T-helper 2 cell treated with Interferon-gamma antibody and Interleukin-4, amounts not matched to agents 5 μg/mL and 100 μg/mL, for 36 hours (primary cell): ENCODE measurements around the gene GALNT2.

Source experiments
- DNase-seq: peaks from one replicate; pipeline ENCODE4 v3.0.0; 2021; ENCODE audit warnings: low spot score
- H3K27ac Mint-ChIP-seq: one replicate; pipeline ENCODE4 v1.8.0; 2021; ENCODE audit warnings: mild to moderate bottlenecking, mixed read lengths
- H3K27me3 Mint-ChIP-seq: one replicate; pipeline ENCODE4 v1.8.0; 2021; ENCODE audit warnings: low read depth, mixed read lengths
- H3K36me3 Mint-ChIP-seq: one replicate; pipeline ENCODE4 v1.8.0; 2021; ENCODE audit warnings: low read depth, mixed read lengths
- H3K4me1 Mint-ChIP-seq: one replicate; pipeline ENCODE4 v1.8.0; 2021; ENCODE audit warnings: low read depth, mixed read lengths
- H3K4me3 Mint-ChIP-seq: one replicate; pipeline ENCODE4 v1.8.0; 2022; ENCODE audit warnings: mild to moderate bottlenecking, moderate library complexity, mixed read lengths
- H3K9me3 Mint-ChIP-seq: one replicate; pipeline ENCODE4 v1.8.0; 2021; ENCODE audit warnings: mixed read lengths

The GALNT2 gene

DNA sequence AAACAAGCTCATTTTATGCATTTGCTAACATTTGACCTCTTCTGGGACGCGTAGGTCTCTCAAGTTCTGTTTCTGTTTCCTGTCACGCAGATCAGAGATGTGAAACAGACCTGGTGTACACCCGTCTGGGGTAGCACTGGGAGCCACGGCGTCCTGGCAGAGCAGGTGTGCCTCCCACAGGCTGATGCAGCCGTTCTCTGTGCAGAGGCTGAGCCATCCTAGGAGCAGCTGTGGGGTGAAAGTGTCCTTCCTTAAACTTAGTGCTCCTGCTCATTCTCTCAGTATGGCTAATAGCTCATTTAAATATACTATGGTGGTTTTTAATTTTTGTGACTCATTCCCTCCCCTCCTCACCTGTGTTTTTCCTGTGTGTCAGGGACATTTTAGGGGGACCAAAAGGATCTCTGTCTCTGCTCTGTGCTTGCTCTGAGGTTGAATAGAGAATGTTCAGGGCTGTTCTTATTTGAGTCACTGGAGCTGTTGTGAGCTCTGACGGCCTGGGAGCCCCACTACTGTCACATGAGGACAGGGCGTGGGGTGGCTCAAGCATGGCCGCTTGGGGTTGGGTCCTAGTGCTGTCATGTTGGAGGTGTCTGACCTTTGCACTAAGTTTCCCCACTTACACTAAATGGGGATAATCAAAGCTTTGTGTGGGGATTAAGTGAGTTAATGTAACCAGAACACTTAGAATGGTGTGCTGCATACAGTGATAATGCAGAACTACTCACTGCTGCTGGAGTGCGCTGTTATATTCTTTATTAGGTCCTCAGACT lies 43.0 kb downstream of the GALNT2 start:
- H3K36me3 Mint-ChIP-seq: peaks cover 6% of the 10 kb centered on the region
- no peaks in the 10 kb centered on the region for H3K27me3 Mint-ChIP-seq
- H3K4me1 Mint-ChIP-seq: peaks cover 63% of the 10 kb centered on the region
- DNase-seq: peak; percentile 75
- no peaks in the 10 kb centered on the region for H3K9me3 Mint-ChIP-seq
- peak overlapping the region; percentile 35 for H3K4me3 Mint-ChIP-seq
- peak overlapping the region; percentile 86 for H3K27ac Mint-ChIP-seq

DNA sequence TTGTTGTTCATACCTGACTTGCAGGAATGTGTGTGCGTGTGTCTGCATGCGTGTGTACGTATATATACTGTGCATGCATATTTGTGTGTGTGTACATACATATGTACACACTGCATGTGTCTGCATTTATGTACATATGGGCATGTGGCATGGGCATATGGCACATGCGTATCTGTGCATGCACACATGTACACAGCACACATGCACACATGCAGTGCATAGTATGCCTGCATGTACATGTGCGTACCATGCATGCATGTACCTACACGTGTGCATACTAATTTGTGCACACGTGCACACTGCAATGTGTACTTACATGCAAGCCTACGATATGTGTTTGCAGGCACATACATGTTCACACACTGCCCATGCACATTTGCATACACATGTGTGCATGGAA lies 43.9 kb downstream of the GALNT2 start:
- no peak overlapping the region for H3K4me3 Mint-ChIP-seq
- H3K4me1 Mint-ChIP-seq: peaks cover 54% of the 10 kb centered on the region
- H3K27me3 Mint-ChIP-seq: no peaks in the 10 kb centered on the region
- H3K9me3 Mint-ChIP-seq: no peaks in the 10 kb centered on the region
- DNase-seq: no peak
- no peak overlapping the region for H3K27ac Mint-ChIP-seq
- peaks cover 9% of the 10 kb centered on the region for H3K36me3 Mint-ChIP-seq

DNA sequence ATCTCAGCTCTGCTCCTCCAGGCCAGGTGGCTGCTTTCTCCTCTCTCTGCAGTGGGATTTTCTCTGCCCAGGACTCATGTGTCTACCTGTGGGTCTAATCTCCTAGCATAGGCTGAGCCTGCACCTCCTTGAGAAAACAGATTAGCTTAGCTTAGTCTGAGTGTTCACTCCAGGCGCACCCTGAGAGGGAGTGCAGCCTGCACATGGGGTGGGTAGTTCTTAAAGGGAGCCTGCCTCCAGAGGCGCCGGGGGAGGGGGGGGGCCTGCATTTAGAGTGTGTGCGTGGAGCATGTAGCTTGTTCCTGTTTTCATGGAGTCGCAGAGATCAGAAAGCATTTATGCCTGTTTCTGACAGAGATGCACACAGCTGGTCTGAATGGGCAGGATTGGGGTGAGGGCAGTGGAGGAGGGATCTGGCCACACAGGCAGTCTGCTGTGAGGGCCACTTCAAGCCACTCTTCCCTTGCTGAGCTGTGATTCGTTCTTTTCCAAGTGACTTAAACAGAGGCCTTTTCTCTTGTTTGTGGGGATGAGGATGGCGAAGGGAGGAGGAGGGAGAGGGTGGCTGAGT lies 45.2 kb downstream of the GALNT2 start:
- H3K4me1 Mint-ChIP-seq: peaks cover 41% of the 10 kb centered on the region
- no peak overlapping the region for H3K27ac Mint-ChIP-seq

DNA sequence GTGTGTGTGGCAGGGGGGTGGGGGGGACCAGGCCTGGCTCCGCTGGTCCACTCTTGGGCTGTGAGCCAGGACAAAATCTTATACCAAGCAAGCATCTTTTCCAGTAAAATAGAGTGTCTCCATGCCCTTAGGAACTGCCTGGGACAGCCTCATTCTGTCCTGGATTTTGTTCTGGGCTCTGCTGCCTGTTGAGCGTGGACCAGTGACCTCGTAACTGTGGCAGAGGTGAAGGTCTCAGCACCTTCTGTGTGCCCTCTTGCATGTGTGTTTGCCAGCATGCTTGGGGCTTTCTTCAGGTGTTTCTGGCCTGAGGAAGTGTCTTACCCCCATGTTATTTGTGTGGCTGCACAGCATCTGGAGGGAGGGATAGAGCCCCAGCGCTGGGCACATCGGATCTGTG lies 45.7 kb downstream of the GALNT2 start:
- peaks cover 7% of the 10 kb centered on the region for H3K36me3 Mint-ChIP-seq
- no peaks in the 10 kb centered on the region for H3K9me3 Mint-ChIP-seq
- H3K27me3 Mint-ChIP-seq: no peaks in the 10 kb centered on the region
- H3K27ac Mint-ChIP-seq: no peak overlapping the region
- no peak overlapping the region for H3K4me3 Mint-ChIP-seq
- H3K4me1 Mint-ChIP-seq: peaks cover 36% of the 10 kb centered on the region
- DNase-seq: no peak

More for the DNA sequence above, 45.2 kb downstream of the GALNT2 start:
- Mint-ChIP-seq H3K36me3 (peaks cover 9% of the 10 kb centered on the region), H3K4me3 (no peak overlapping the region), H3K27me3 (no peaks in the 10 kb centered on the region), H3K9me3 (no peaks in the 10 kb centered on the region)
- no peak for DNase-seq

DNA sequence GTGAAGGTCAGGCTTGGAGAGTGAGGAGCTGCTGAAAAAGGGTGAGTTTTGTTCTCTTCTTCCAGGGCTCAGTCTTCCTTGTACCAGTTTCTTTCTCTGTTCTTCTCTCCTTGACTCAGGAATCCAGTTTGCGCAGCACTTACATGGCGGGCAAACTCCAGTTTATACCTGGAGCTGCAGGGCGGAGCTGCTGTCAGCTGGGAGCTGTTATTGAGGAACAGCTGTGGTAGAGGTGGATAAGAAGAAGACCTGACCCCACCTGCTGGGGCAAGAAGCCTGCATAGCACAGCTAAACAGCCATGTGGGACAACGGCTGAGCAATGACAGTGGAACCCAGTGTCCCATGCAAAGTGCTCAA lies 46.2 kb downstream of the GALNT2 start:
- no peak for DNase-seq
- Mint-ChIP-seq H3K4me1 (peaks cover 31% of the 10 kb centered on the region), H3K27me3 (no peaks in the 10 kb centered on the region), H3K36me3 (peaks cover 7% of the 10 kb centered on the region), H3K9me3 (no peaks in the 10 kb centered on the region), H3K4me3 (no peak overlapping the region), H3K27ac (no peak overlapping the region)

DNA sequence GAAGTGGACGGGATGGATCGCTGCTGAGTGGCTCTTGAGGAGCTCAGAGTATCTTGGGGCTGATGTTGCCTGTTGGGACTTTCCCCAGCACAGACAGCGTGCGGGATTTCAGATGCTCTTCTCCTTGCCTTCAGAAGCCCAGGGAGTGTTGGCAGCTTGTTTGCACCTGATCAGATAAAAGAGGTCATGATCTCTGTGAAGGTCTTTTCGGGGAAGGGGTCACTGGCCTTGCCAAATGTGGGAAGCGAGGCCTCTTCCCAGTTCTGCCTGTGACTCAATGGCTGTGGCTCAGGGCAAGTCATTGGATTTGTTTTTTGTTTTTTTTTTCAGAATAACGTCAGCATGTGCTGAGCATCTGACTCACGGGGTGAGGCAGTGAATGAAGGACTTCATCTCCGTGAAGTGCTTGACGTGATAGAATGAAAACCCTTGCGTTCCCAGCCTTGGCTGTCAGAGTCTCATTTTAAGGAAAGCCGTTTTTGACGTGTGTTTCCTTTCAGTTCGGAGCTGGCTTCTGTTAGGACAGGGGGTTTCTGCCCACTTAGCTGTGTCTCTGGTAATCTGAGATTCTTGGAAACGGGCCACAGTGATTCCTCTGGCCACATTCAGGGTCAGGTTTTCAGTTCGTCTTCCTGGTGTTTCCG lies 46.7 kb downstream of the GALNT2 start:
- H3K4me1 Mint-ChIP-seq: peaks cover 26% of the 10 kb centered on the region
- H3K36me3 Mint-ChIP-seq: peaks cover 7% of the 10 kb centered on the region
- no peaks in the 10 kb centered on the region for H3K9me3 Mint-ChIP-seq
- DNase-seq: no peak
- H3K27me3 Mint-ChIP-seq: no peaks in the 10 kb centered on the region
- H3K27ac Mint-ChIP-seq: no peak overlapping the region
- no peak overlapping the region for H3K4me3 Mint-ChIP-seq

DNA sequence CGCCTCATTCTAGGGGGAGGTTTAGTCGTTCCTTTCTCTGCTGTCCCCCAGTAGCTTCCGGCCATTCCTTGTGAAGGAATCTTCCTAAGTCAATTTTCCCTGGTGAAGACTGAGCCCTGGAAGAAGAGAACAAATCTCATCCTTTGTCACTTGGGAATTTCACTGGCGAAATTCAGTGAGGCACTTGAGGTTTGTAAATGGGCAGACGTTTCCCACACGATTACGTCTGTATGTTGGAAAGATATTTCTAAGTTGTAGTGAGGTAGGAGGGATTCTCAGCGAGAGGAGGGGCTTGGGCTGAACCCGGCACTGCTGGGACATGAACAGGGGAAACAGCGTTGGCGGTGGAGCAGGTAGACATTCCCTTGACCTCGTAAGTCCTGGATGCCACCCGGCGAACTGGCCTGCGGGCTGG lies 47.2 kb downstream of the GALNT2 start:
- H3K4me1 Mint-ChIP-seq: peaks cover 25% of the 10 kb centered on the region
- H3K36me3 Mint-ChIP-seq: peaks cover 7% of the 10 kb centered on the region
- H3K9me3 Mint-ChIP-seq: no peaks in the 10 kb centered on the region
- no peak overlapping the region for H3K27ac Mint-ChIP-seq
- no peaks in the 10 kb centered on the region for H3K27me3 Mint-ChIP-seq
- no peak for DNase-seq
- no peak overlapping the region for H3K4me3 Mint-ChIP-seq

DNA sequence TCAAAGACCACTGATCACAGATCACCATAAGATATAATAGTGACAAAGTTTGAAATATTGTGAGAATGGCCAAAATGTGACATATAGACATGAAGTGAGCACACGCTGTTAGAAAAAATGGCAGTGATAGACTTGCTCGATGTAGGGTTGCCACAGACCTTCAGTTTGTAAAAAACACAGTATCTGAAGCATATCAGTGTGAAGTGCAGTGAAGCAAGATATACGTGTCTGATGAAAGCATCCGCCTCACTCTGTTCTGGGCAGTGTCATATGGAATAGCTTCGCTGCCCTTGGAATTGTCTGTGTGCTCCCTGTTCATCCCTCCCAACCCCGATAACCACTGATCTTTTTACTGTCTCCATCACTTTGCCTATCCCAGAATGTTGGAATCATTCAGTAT lies 50.7 kb downstream of the GALNT2 start:
- Mint-ChIP-seq H3K9me3 (no peaks in the 10 kb centered on the region), H3K27ac (no peak overlapping the region), H3K4me1 (peaks cover 11% of the 10 kb centered on the region), H3K27me3 (no peaks in the 10 kb centered on the region), H3K4me3 (no peak overlapping the region), H3K36me3 (peaks cover 8% of the 10 kb centered on the region)
- DNase-seq: no peak

DNA sequence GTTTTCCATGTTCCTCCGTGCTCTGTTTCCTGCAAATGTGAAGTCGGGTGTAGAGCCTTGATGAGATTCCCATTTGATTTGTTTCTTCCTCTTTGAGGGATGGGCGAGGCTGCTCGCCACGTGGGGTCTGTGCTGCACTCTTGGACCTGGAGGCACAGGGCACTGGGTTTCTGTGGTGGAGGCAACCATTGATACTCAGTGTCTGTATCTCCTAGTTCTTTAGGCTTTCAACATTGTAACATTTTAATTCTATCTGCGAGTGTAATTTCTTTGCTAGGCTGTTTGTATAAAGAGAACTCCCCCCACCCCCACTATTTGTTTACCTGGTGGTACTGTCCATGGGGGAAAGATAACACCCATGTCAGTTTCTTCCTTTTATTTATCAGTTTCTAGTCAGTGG lies 52.3 kb downstream of the GALNT2 start:
- no peak for DNase-seq
- no peaks in the 10 kb centered on the region for H3K9me3 Mint-ChIP-seq
- H3K36me3 Mint-ChIP-seq: peaks cover 6% of the 10 kb centered on the region
- no peak overlapping the region for H3K27ac Mint-ChIP-seq
- no peaks in the 10 kb centered on the region for H3K27me3 Mint-ChIP-seq
- no peak overlapping the region for H3K4me3 Mint-ChIP-seq
- H3K4me1 Mint-ChIP-seq: peaks cover 26% of the 10 kb centered on the region

DNA sequence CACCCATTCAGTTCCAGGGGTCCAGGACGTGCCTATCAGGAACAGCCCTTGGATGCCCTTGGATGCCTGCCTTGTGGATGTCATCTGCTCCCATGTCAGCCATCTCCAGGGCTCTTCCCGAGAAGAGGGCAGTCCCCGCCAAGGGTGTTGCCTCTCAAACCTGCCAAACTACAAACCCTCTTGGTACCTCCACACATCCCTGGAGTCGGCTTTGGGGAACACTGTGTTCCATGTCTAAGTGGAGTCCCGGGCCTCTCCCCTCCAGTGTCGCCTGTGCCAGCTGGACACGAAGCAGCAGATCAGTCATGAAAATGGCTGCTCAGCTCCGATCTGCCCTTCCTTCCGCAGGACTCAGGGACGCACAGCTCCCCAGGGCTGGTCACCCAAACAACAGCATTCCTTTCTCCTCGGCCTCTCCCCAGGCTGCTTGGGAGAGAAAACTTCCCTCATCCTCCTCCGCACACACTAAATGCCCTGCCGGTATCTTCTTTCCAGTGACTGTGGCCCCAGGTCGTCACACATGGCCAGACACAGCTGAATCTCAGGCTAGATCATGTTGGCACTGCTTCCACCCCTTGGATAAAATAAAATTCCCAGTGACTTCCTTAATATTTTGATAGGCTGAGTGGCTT lies 53.4 kb downstream of the GALNT2 start:
- Mint-ChIP-seq H3K4me1 (peaks cover 36% of the 10 kb centered on the region), H3K27me3 (no peaks in the 10 kb centered on the region), H3K36me3 (peaks cover 4% of the 10 kb centered on the region), H3K27ac (no peak overlapping the region), H3K4me3 (no peak overlapping the region), H3K9me3 (no peaks in the 10 kb centered on the region)
- no peak for DNase-seq

DNA sequence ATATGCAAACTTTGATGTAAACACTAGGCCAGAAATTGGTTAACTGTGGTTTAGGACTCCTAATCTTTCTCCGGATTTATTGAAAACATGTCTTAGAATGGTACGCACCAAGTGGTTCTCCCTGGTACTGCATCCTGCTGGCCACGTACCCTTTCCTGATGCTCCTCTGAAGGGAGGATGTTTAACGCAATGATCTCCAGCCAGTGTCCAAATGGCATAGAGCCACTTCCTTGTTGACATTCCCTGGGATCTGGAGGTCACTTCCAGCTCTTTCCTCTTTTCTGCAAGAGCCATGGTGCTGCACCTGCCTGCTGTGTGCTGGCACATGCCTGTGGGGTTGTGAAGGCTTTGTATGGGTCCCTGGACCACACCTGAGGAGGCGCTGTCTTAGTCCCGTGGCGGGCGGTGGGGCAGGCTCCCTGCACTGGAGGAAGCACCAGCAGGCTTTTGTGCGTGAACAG lies 53.9 kb downstream of the GALNT2 start:
- DNase-seq: no peak
- peaks cover 42% of the 10 kb centered on the region for H3K4me1 Mint-ChIP-seq
- peaks cover 2% of the 10 kb centered on the region for H3K36me3 Mint-ChIP-seq

DNA sequence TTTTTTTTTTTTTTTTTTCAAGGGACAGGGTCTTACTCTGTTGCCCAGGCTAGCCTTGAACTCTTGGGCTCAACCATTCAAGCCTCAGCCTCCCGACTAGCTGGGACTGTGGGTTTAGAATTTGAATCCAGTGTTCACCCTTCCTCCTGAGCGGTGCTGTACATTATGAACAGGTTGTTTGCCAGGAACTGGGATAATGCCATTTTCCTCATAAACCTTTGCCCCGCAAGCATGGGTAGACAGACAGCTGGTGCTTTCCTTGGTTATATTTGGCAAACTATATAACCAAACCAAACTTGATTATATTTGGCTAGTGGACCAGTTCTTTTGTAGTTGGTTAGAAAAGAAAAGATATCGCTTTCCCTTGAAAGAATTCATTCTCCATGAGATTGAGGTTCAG lies 54.9 kb downstream of the GALNT2 start:
- DNase-seq: no peak
- no peak overlapping the region for H3K4me3 Mint-ChIP-seq
- no peak overlapping the region for H3K27ac Mint-ChIP-seq
- H3K9me3 Mint-ChIP-seq: no peaks in the 10 kb centered on the region
- peaks cover 52% of the 10 kb centered on the region for H3K4me1 Mint-ChIP-seq
- H3K36me3 Mint-ChIP-seq: peaks cover 2% of the 10 kb centered on the region
- no peaks in the 10 kb centered on the region for H3K27me3 Mint-ChIP-seq

More for the DNA sequence above, 53.9 kb downstream of the GALNT2 start:
- no peaks in the 10 kb centered on the region for H3K9me3 Mint-ChIP-seq
- H3K27me3 Mint-ChIP-seq: no peaks in the 10 kb centered on the region
- no peak overlapping the region for H3K27ac Mint-ChIP-seq
- H3K4me3 Mint-ChIP-seq: no peak overlapping the region

DNA sequence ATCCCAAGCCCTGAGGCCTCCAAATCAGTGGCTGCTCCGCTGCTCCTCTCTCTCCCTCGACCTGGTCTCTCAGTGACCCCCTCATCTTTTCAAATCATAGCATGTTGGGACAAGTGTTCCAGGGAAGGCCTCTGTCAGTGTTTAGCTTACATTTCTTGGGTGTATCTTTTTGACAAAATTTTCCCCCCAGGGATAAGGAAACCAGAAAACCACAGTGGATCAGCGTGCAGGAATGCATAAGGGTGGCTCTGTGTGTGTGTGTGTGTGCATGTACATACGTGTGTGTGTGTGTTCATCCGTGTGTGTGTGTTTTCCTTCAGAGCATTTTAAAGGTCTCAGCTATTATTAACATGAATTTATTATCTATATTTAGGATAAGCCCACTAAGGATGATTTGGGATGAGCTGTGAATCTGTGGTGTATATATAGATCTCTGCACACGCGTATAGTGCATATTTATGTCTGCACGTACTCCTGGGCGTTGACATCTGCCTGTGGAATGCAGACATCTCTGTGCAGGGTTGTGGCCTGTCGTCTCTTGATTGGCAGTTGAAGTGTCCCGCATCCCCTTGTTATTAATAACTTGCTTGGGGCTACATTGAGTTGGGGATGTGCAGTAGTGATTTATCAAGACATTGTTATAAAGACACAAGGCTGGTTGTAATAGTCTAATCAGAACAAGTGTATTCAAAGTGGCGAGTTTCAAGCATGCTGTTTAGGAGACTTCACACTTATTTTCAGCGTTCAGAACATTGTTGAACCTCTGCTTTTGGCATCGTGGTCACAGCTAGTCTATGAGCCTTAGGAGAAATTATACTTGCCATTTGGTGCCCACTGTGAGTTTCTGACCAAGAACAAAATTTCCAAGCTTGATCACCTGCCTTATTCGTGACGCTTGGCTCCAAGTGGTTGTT lies 55.6 kb downstream of the GALNT2 start:
- Mint-ChIP-seq H3K36me3 (peaks cover 2% of the 10 kb centered on the region), H3K4me1 (peaks cover 55% of the 10 kb centered on the region), H3K4me3 (no peak overlapping the region), H3K9me3 (no peaks in the 10 kb centered on the region), H3K27me3 (no peaks in the 10 kb centered on the region), H3K27ac (no peak overlapping the region)
- no peak for DNase-seq
